GM04503 (cell line): ENCODE measurements around the gene GSDMA.
"Not testable (repeated sequence)": the region's sequence is repeated elsewhere in the genome, so short reads cannot be mapped to it uniquely, and the experiment has no call there.

Source experiments
- DNase-seq: peaks from one replicate; pipeline ENCODE4 v3.0.0-alpha.2; 2012; ENCODE audit warnings: low read depth

The GSDMA gene

GRCh38 chr17:39929646-39930407 is 33.0 kb upstream of the GSDMA start:
- DNase-seq = peak; percentile 77

GRCh38 chr17:39933912-39934311 is 28.9 kb upstream of the GSDMA start:
- no peak for DNase-seq

- no peak for DNase-seq
Observed at GRCh38 chr17:39934324-39934723, 28.5 kb upstream of the GSDMA start.

GRCh38 chr17:39935909-39936308 is 26.9 kb upstream of the GSDMA start:
- DNase-seq = no peak

GRCh38 chr17:39937447-39937846 is 25.4 kb upstream of the GSDMA start:
- no peak for DNase-seq

GRCh38 chr17:39938140-39938869 is 24.5 kb upstream of the GSDMA start:
- no peak for DNase-seq

- no peak for DNase-seq
Observed at GRCh38 chr17:39939106-39939505, 23.7 kb upstream of the GSDMA start.

GRCh38 chr17:39939588-39940419 is 23.0 kb upstream of the GSDMA start:
- peak; percentile 60 for DNase-seq

- DNase-seq = no peak
Observed at GRCh38 chr17:39943702-39944392, 19.0 kb upstream of the GSDMA start.

GRCh38 chr17:39944393-39944711 is 18.5 kb upstream of the GSDMA start:
- no peak for DNase-seq

GRCh38 chr17:39946551-39947330 is 16.1 kb upstream of the GSDMA start:
- DNase-seq = no peak

GRCh38 chr17:39948489-39948828 is 14.3 kb upstream of the GSDMA start:
- DNase-seq = not testable (repeated sequence)

- DNase-seq = no peak
Observed at GRCh38 chr17:39949028-39949427, 13.8 kb upstream of the GSDMA start.

GRCh38 chr17:39950871-39951348 is 11.9 kb upstream of the GSDMA start:
- DNase-seq = no peak

- no peak for DNase-seq
Observed at GRCh38 chr17:39951924-39952679, 10.7 kb upstream of the GSDMA start.

- DNase-seq = no peak
Observed at GRCh38 chr17:39952680-39953470, 9.9 kb upstream of the GSDMA start.

GRCh38 chr17:39953471-39953888 is 9.3 kb upstream of the GSDMA start:
- no peak for DNase-seq

GRCh38 chr17:39954876-39955275 is 7.9 kb upstream of the GSDMA start:
- DNase-seq = no peak

GRCh38 chr17:39955726-39956225 is 7.0 kb upstream of the GSDMA start:
- DNase-seq = no peak
